ENCODE results near the gene NT5DC1.

NT5DC1 gene

DNA sequence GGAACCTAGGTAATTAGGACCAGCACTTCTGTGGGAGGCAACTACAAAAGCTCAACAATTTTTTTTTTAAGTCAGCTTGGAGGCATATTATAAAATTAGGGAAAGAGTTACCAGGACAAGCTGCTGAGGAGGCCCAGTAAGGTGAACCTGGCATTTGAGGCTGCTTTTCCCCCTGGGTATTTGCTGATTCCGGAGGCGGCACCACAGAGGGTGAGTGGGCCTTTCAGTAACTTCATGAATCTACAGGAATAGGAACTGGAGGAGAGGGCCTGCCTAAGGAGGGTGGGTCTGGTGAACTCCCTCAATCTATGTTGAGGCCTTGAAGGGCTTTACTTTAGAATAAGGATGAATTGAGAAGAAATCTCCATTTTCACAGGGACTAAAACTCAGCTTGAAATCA lies 138.6 kb downstream of the NT5DC1 start:
- DNase-seq (ENCODE audit: low read depth in 1 of 2, low spot score in 1 of 2) = no peak

DNA sequence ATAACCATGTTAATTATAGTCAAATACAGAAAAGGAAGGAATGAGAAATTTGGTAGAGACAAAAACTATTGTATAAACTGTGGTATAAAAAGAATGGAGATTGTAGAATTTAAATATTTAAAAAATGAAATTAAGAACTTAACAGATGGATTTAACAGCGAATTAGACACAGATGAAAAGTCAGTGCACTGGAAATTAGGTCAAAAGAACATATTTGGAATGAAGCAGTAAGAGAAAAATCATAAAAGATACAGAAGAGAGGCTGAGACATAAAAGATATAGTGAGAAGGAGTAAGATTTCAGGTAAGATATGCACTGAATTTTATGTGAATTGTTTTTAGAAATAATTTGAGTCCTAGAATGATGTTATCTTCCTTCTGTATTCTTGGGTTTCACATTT lies 139.2 kb downstream of the NT5DC1 start:
- DNase-seq (ENCODE audit: low read depth in 1 of 2, low spot score in 1 of 2) = no peak

GRCh38 chr6:116244284-116244683 lies 143.6 kb downstream of the NT5DC1 start:
- no peak for DNase-seq (ENCODE audit: low read depth in 1 of 2, low spot score in 1 of 2)

DNA sequence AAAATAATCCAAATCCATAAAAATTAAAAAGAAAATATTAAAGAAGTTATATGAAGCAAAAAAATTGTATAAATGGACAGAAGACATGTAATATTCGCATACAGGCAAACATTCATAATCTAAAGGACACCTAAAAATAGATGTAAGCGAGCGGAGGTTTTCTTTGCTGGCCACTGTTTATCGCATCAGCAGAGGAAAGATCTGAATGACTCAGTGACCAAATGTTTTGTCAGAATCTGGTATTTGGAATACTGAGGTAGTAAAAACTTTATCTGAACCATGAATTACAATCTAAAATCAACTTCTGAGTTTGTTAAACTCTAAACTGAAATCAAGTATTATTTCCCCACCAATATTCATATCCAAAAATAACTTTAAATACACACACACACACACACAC lies 145.4 kb downstream of the NT5DC1 start:
- no peak for DNase-seq (ENCODE audit: low read depth in 1 of 2, low spot score in 1 of 2)

DNA sequence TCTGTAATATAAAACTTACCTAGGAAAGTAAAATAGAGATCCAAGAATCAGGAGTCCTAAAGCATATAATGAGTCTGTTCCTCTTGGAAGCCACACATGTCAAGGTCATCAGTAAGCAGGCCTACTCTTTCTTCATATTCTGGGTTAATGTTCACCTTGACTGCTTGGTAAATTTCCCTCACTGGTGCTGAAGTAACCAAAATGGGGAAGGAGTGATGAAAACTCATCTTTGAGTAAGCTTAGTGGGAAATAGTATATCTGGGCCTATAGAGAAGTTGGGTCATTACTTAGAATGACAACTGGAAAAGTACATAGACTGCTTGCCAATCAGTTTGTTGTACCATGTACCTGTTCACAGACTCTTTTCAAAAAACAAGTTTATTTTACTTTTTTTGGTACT lies 146.6 kb downstream of the NT5DC1 start:
- no peak for DNase-seq (ENCODE audit: low read depth in 1 of 2, low spot score in 1 of 2)

GRCh38 chr6:116248577-116248976 lies 147.9 kb downstream of the NT5DC1 start:
- no peak for DNase-seq (ENCODE audit: low read depth in 1 of 2, low spot score in 1 of 2)

DNA sequence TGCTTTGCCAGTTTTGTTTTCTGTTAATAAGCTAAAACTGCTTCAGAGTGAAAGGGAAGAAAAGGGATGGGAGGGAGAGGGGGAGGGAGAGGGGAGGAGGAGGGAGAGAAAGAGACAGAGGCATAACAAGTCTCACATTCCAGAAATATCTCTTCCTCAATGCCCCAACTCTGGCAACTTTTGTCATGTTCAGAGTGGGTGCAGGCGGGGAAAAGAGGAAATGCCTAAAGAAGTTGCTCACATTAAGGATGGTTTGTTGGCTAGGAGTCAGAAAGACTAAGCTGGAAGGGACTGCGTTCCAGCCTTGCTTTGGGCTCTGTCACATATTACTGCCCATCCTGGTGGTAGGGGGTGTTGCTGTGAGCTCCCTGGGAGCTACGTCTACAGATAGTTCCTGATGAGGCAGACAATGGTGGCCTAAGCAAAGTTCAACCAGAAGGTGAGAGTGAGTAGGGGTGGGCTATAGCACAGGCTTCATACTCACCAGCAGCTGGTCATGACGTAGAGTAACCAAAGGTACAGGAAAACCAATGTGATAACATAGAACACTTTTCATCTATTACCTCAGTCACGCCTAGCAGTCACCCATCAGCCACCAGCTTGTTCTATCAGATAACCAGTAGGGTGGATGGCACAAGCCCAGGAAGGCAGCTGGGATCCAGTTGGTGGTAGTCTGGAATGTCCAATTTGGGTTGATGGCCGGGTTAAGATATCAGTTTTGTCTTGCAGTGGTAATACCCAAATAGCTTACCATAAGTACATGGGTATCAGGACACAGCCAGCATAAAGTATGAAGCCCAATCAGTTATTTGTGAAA lies 151.1 kb downstream of the NT5DC1 start:
- no peak for DNase-seq (ENCODE audit: low read depth in 1 of 2, low spot score in 1 of 2)

DNA sequence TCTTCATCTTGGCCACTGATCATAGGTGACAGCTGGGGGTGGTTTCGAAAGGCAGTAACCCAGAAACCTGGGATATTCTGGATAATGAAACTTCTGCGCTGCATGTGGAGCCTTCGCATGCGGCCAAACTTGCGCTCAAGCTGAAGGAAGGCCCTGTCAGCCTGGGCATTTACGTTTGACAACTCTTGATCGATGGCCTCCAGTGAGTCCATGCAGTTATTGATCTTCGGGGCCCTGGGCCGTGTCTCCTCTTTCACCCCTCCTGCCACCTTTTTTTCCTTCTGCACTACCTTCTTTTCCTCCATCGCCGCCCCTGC lies 152.5 kb downstream of the NT5DC1 start:
- no peak for DNase-seq (ENCODE audit: low read depth in 1 of 2, low spot score in 1 of 2)

- DNase-seq (ENCODE audit: low read depth in 1 of 2, low spot score in 1 of 2) = peak; percentile 69 to 86
Observed at GRCh38 chr6:116253505-116254296, 153.0 kb downstream of the NT5DC1 start, which contains the start of gene TSPYL4. TSS of gene TSPYL4 (minus strand) at chr6:116254075. CDS start at chr6:116254008, 67 bp downstream.

GRCh38 chr6:116254297-116255056 lies 153.8 kb downstream of the NT5DC1 start:
- DNase-seq (ENCODE audit: low read depth in 1 of 2, low spot score in 1 of 2) = no peak

GRCh38 chr6:116255246-116255800 lies 154.7 kb downstream of the NT5DC1 start:
- no peak for DNase-seq (ENCODE audit: low read depth in 1 of 2, low spot score in 1 of 2)

DNA sequence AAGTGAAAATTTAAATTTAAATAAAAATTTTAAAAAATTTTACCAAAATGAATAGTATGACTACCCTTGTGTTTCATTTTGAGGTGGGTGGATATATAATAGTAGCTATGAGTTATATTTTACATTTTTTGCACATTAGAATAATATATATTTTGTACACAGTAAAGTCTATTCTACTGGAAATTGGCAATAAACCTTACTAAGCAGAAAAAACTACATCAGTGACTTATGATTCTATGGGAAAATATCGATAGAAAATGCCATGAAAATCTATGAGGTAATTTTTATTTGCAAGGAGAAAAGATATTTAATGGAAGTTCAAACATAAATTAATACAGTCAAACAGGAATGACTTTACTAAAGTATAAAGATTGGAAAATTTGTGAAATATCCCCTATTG lies 156.0 kb downstream of the NT5DC1 start:
- DNase-seq (ENCODE audit: low read depth in 1 of 2, low spot score in 1 of 2) = no peak

DNA sequence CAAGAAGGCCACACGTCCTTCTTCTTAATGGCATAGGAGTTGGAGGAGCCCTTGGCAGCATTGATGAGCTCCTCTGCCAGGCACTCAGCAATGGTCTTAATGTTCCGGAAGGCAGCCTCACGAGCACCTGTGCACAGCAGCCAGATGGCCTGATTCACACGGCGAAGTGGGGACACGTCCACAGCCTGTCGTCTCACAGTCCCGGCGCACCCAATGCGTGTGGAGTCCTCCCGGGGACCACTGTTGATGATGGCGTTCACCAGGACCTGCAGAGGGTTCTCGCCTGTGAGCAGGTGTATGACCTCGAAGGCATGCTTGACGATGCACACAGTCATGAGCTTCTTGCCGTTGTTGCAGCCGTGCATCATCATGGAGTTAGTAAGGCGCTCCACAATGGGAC lies 157.9 kb downstream of the NT5DC1 start:
- DNase-seq (ENCODE audit: low read depth in 1 of 2, low spot score in 1 of 2) = no peak

- no peak for DNase-seq (ENCODE audit: low read depth in 1 of 2, low spot score in 1 of 2)
Observed at GRCh38 chr6:116263353-116263752, 162.7 kb downstream of the NT5DC1 start.

DNA sequence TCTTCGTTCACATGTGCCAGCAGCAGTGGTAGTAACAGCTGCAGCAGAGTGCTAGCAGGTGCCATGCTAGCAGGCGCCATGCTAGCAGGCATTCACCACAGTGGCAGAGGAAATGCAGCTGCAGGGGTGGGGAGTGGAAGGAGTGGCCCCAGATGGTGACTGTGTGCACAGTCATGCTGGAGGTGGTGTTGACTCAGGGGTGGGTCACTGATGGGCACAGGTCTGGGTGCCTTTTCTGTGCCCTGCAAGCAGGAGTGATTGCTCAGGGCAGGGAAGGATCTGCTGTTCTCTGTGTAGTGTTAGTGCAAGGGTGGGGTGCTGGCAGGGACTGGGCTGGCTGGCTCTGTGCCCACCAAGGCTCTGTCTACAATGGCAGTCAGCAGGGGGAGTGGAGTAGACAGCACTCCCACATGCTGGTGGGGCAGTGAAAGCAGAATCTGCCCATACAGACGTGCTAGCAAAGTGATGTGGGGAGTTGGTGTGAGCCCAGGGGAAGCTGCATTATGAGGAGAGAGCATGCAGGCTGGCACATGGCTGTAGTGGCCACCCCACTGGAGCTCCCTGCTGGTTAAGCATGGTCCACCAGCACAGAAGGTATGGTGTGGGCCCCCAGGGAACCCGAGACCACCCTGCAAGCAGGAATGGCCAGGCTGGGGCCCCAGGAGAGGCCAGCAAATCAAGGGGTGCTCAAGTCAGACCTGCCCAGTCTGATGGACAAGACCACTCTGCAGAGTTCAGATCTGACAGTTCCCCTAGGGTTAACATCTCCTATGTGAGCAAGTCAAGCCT lies 164.6 kb downstream of the NT5DC1 start:
- no peak for DNase-seq (ENCODE audit: low read depth in 1 of 2, low spot score in 1 of 2)

GRCh38 chr6:116266803-116267202 lies 166.2 kb downstream of the NT5DC1 start:
- DNase-seq (ENCODE audit: low read depth in 1 of 2, low spot score in 1 of 2) = no peak

DNA sequence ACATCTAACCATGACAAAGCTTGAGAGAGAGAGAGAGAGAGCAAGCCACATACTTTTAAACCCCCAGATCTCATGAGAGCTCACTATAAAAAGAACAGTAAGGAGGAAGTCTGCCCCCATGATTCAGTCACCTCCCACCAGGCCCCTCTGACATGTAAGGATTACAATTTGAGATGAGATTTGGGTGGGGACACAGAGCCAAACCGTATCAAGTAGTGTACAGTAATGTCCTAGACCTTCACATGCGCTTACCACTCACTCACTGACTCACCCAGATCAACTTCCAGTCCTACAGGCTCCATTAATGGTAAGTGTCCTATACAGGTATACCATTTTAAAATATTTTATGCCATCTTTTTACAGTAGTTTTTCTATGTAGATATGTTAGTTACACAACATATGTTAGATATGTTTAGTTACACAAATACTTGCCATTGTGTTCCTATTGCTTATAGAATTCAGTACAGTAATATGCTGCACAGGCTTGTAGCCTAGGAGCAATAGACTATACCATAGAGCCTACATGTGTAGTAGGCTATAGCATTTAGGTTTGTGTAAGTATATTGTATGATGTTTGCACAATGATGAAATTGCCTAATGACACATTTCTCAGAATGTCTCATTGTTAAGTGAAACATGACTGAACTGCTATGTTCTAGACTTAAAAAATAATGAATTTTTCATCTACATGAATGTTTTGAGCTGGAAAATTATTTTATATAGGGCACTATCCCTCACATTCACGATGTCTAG lies 167.4 kb downstream of the NT5DC1 start:
- no peak for DNase-seq (ENCODE audit: low read depth in 1 of 2, low spot score in 1 of 2)

DNA sequence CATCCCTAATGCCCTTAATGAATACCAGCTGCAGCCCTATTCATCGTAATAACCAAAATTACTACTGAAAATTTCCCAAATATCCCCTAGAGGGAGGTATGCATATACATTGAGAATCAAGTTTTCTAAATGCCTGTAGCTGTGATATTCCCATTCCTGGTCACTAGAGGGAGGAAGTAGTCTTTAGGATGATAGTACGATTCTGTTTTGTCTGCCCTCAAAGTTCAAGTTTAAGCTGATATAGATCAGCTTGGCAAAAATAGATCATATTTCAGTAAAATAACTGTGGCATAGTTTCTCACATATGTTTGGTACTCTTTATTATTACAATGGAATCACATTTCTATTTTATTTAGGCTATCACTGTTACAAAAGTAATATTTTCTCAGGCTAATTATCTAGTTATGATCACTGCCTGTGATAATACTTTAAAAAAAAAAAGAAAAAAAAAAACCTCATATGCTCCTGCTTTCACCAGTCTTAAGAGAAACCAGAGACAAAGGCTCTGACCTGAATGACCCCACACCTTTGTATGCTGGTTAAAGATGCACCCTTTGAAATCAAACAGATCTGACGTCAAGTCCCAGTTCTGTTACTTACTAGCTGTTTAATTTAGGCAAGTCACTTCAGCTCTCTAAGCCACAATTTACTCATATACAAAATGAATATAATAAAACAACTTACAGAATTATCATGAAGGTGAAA lies 168.1 kb downstream of the NT5DC1 start:
- no peak for DNase-seq (ENCODE audit: low read depth in 1 of 2, low spot score in 1 of 2)

DNA sequence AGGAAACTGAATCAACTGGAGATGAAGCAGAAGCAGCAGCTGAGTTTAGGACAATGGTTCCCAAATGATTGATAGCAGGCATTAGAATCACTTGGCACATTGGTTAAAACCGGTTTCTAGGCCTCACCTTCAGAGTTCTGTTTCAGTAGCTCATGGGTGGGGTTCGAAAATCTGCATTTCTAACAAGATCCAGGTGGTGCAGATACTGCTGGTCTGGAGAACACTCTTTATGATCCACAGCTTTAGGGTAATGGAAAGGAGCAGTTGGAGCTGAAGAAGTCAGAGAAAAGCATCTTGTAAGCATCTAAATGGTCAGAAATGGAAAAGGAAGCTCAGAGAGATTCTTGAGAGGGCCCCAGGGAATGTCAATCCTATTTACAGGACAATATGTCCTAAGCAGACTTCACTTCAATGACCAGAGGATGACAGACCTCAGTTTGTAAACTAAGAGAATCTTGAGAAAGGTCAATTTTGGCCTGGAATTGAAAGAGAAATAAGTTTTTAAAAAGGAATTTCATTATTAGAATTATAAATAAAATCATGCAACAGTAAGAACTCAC lies 170.6 kb downstream of the NT5DC1 start:
- no peak for DNase-seq (ENCODE audit: low read depth in 1 of 2, low spot score in 1 of 2)
